ENCODE measurements around the gene ANKK1.

DNA sequence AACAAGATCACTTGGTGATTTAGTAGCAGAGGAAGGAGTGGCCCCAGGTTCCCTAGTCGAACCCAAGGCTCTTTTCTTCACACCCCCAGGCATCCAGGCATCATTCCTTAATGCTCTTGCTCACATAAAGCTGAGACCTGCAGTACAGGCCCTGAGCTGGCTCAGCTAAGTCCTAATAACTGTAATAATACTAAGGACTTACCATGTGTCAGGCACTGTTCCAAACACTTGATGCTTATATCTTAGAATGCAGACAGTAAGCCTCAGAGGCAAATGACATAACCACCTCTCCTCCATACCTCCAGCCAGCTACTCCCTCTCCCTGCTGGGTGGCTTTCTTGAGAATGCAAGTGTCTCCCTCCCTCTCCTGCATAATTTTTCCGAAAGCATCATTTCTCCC, 33.2 kb downstream of the ANKK1 start:
- no peak for TF ChIP-seq POLR2A (IDR thresholded peaks at IDR 0.05)
- TF ChIP-seq, protein P1, sequence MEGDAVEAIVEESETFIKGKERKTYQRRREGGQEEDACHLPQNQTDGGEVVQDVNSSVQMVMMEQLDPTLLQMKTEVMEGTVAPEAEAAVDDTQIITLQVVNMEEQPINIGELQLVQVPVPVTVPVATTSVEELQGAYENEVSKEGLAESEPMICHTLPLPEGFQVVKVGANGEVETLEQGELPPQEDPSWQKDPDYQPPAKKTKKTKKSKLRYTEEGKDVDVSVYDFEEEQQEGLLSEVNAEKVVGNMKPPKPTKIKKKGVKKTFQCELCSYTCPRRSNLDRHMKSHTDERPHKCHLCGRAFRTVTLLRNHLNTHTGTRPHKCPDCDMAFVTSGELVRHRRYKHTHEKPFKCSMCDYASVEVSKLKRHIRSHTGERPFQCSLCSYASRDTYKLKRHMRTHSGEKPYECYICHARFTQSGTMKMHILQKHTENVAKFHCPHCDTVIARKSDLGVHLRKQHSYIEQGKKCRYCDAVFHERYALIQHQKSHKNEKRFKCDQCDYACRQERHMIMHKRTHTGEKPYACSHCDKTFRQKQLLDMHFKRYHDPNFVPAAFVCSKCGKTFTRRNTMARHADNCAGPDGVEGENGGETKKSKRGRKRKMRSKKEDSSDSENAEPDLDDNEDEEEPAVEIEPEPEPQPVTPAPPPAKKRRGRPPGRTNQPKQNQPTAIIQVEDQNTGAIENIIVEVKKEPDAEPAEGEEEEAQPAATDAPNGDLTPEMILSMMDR (IDR thresholded peaks at IDR 0.05), result no peak
